Panc1 (cell line): Measurements from ENCODE around the gene ADCYAP1R1. TPM values are rescaled to one million over a fixed set of nuclear protein-coding genes. Genes with fewer than 3 reads are reported as not detected.

Experiments
- ATAC-seq: fragments of 200-7000 bp; cut with Tn5 transposase; 2 replicates; pipeline ENCODE4 v1.9.1; 2020; ENCODE audit warnings: mild to moderate bottlenecking, moderate library complexity
- BruUV-seq: library from RNA; stranded (reverse); fragments of 400-500 nt; replicated peaks from 2 replicates; lab custom pipeline; 2021; lab: Mats Ljungman, UMichigan
- CTCF ChIA-PET: fragments of 300-600 bp; sonication (Branson Sonifier 250); formaldehyde crosslinking; loops from one replicate; lab custom pipeline; 2022; ENCODE audit warnings: antibody characterized with exemption; lab: Charles Lee
- POLR2A ChIA-PET: fragments of 300-600 bp; sonication (Branson Sonifier 250); formaldehyde crosslinking; loops from one replicate; lab custom pipeline; 2022; ENCODE audit warnings: antibody characterized with exemption; lab: Charles Lee
- DNase-seq: peaks from one replicate; pipeline ENCODE4 v3.0.0-alpha.2; 2010; ENCODE audit warnings: low read depth, low spot score
- H3K27ac ChIP-seq: 2 replicates; pipeline ENCODE4 v1.5.1; 2011; ENCODE audit warnings: mild to moderate bottlenecking, low read length, inconsistent platforms
- H3K27me3 ChIP-seq: fragments of 200-500 bp; sonication (Bioruptor generic); 2 replicates; pipeline ENCODE4 v1.6.0; 2014; ENCODE audit warnings: low read length, inconsistent platforms; ENCODE audit not compliant: control insufficient read depth, insufficient read depth
- H3K36me3 ChIP-seq: fragments of 200-500 bp; sonication (Bioruptor generic); 2 replicates; pipeline ENCODE4 v1.5.1; 2014; ENCODE audit warnings: inconsistent platforms, mild to moderate bottlenecking, low read length, moderate library complexity; ENCODE audit not compliant: control insufficient read depth, insufficient read depth
- H3K4me1 ChIP-seq: 2 replicates; pipeline ENCODE4 v1.5.1; 2011; ENCODE audit warnings: inconsistent platforms, mild to moderate bottlenecking, low read length, moderate library complexity; ENCODE audit not compliant: control insufficient read depth, insufficient read depth
- H3K4me3 ChIP-seq, 2 experiments: 2 replicates each; pipeline ENCODE4 v1.5.1; 2011 to 2012; ENCODE audit warnings: low read depth in 2 of 2, low read length in 2 of 2, mild to moderate bottlenecking in 2 of 2, inconsistent platforms in 1 of 2, moderate library complexity in 1 of 2
- H3K9me3 ChIP-seq: fragments of 200-500 bp; sonication (Bioruptor generic); 2 replicates; pipeline ENCODE4 v1.5.1; 2014; ENCODE audit warnings: low read depth, mild to moderate bottlenecking, inconsistent platforms, low read length, moderate library complexity; ENCODE audit not compliant: control insufficient read depth, insufficient read depth
- CTCF ChIP-seq: fragments of 450-650 bp; IDR thresholded peaks from 2 replicates; pipeline ENCODE4 v1.5.1; 2017; ENCODE audit warnings: mild to moderate bottlenecking
- POLR2AphosphoS5 ChIP-seq: IDR thresholded peaks from 2 replicates; pipeline ENCODE4 v1.6.1; 2012; ENCODE audit warnings: mild to moderate bottlenecking, low read depth, low read length, moderate library complexity
- REST ChIP-seq, 2 experiments: IDR thresholded peaks; 2 replicates each; pipeline ENCODE4 v1.6.1; 2011 to 2012; ENCODE audit warnings: low read depth in 2 of 2, control low read depth in 1 of 2, low read length in 1 of 2, mild to moderate bottlenecking in 1 of 2, moderate library complexity in 1 of 2; ENCODE audit not compliant: insufficient read depth in 1 of 2
- SIN3A ChIP-seq: IDR thresholded peaks from 2 replicates; pipeline ENCODE4 v1.6.1; 2012; ENCODE audit warnings: low read depth, mild to moderate bottlenecking, low read length, moderate library complexity, borderline replicate concordance; ENCODE audit not compliant: insufficient read depth
- TCF7L2 ChIP-seq: IDR thresholded peaks from 2 replicates; pipeline ENCODE4 v1.6.1; 2011; ENCODE audit warnings: mild to moderate bottlenecking, low read depth, low read length, inconsistent platforms
- in situ Hi-C: cut with HindIII; loops from 2 replicates; pipeline ENCODE4 v1.10.0; 2016; ENCODE audit warnings: low sequenced_read_pairs, low pct_unique_long_range_greater_than_20kb
- intact Hi-C: fragments of 100-400 bp; cut with micrococcal nuclease; formaldehyde crosslinking; loops from one replicate; pipeline ENCODE4 v1.10.0; 2022; ENCODE audit not compliant: unreplicated experiment
- total RNA-seq: library from RNA; stranded (reverse); gene quantifications from one replicate; pipeline ENCODE4 v1.2.1, GENCODE V29; 2021; ENCODE audit not compliant: unreplicated experiment

Gene ADCYAP1R1
- total RNA-seq, 1 experiment from 2014 or later = not detected

- CTCF ChIA-PET = no interaction called here
- DNase-seq = no peak
- Histone ChIP-seq H3K4me1 (no peaks in the 10 kb centered on the region), H3K27me3 (peaks cover 30% of the 10 kb centered on the region), H3K27ac (no peak overlapping the region), H3K36me3 (no peaks in the 10 kb centered on the region; the same call in 1 of the 2 replicates), H3K9me3 (no peaks in the 10 kb centered on the region), H3K4me3 (peak overlapping the region in 1 of 2 experiments; percentile 4; a peak in 1 of 4 replicates)
- in situ Hi-C loops = no loop called here
- intact Hi-C loops = no loop called here
- ATAC-seq = no peak
- BruUV-seq = no TSS peak
- TF ChIP-seq POLR2AphosphoS5 (no peak), CTCF (no peak), REST (IDR thresholded peaks at IDR 0.05; ENCODE audit: insufficient read depth in 1 of 2, low read depth in 2 of 2, low read length in 1 of 2) (no peak), TCF7L2 (no peak), SIN3A (no peak)
- POLR2A ChIA-PET = no interaction called here
Observed at GRCh38 chr7:31052487-31052840, 356 bp downstream of the ADCYAP1R1 start.

- Histone ChIP-seq H3K27me3 (peaks cover 30% of the 10 kb centered on the region), H3K4me1 (no peaks in the 10 kb centered on the region), H3K9me3 (no peaks in the 10 kb centered on the region), H3K27ac (no peak overlapping the region), H3K4me3 (no peak overlapping the region; a peak in 1 of 4 replicates), H3K36me3 (no peaks in the 10 kb centered on the region; the same call in 1 of the 2 replicates)
- DNase-seq (no peak), ATAC-seq (no peak)
- no TSS peak for BruUV-seq
- ChIA-PET POLR2A (no interaction called here), CTCF (interaction anchor here (1.9 kb wide), 1 partner anchor 70 kb away, joined by 5 read pairs; no protein-coding TSS in a partner anchor)
- no peak for TF ChIP-seq TCF7L2
- TF ChIP-seq SIN3A = no peak
- intact Hi-C loops (no loop called here), in situ Hi-C loops (no loop called here)
Observed at GRCh38 chr7:31052841-31053601, 913 bp downstream of the ADCYAP1R1 start.

- in situ Hi-C loops = no loop called here
- CTCF ChIA-PET = interaction anchor here (1.9 kb wide), 1 partner anchor 69 kb away, joined by 5 read pairs; no protein-coding TSS in a partner anchor
- no peak for ATAC-seq
Observed at GRCh38 chr7:31053986-31054385, 1.9 kb downstream of the ADCYAP1R1 start.

More at GRCh38 chr7:31053986-31054385, 1.9 kb downstream of the ADCYAP1R1 start:
- Histone ChIP-seq H3K27me3 (peaks cover 30% of the 10 kb centered on the region), H3K9me3 (no peaks in the 10 kb centered on the region), H3K36me3 (no peaks in the 10 kb centered on the region; the same call in 1 of the 2 replicates), H3K4me3 (no peak overlapping the region), H3K4me1 (no peaks in the 10 kb centered on the region), H3K27ac (no peak overlapping the region)
- POLR2A ChIA-PET = no interaction called here
- DNase-seq = no peak
- BruUV-seq = no TSS peak
- TF ChIP-seq POLR2AphosphoS5 (no peak), TCF7L2 (no peak), REST (IDR thresholded peaks at IDR 0.05; ENCODE audit: insufficient read depth in 1 of 2, low read depth in 2 of 2, low read length in 1 of 2) (no peak), CTCF (no peak), SIN3A (no peak)
- intact Hi-C loops = no loop called here
